HepG2 (cell line): ENCODE measurements around the gene AHCYL2.

ENCODE experiments used
- SIN3A ChIP-seq: IDR thresholded peaks from 2 replicates; pipeline ENCODE4 v1.6.1; 2011; ENCODE audit warnings: low read depth, mild to moderate bottlenecking, control low read depth, low read length, borderline replicate concordance
- ZNF740 ChIP-seq: sonication (generic); formaldehyde crosslinking; IDR thresholded peaks from 2 replicates; pipeline ENCODE4 v1.4.0; 2020; ENCODE audit warnings: missing genetic modification reagents

GRCh38 chr7:129341816-129342806 is 117.3 kb downstream of the AHCYL2 start:
- no peak for TF ChIP-seq ZNF740 (CRISPR knock-in tag)
- no peak for TF ChIP-seq SIN3A
